HepG2 (cell line): Measurements from ENCODE around the gene KCNJ4. TPM values are rescaled to one million over a fixed set of nuclear protein-coding genes. Genes with fewer than 3 reads are reported as not detected.

Source experiments
- ATF2 ChIP-seq: sonication (generic); formaldehyde crosslinking; IDR thresholded peaks from 2 replicates; pipeline ENCODE4 v1.4.0; 2020; ENCODE audit warnings: missing genetic modification reagents
- ATF3 ChIP-seq: sonication (generic); formaldehyde crosslinking; IDR thresholded peaks from 2 replicates; pipeline ENCODE4 v1.4.0; 2020; ENCODE audit warnings: missing genetic modification reagents
- ESRRA ChIP-seq: sonication (generic); formaldehyde crosslinking; IDR thresholded peaks from 2 replicates; pipeline ENCODE4 v1.5.1; 2020; ENCODE audit warnings: mild to moderate bottlenecking, low read depth, missing genetic modification reagents
- HDAC2 ChIP-seq: sonication (generic); formaldehyde crosslinking; IDR thresholded peaks from 2 replicates; pipeline ENCODE4 v1.4.0; 2020; ENCODE audit warnings: missing genetic modification reagents
- HNF4G ChIP-seq, 2 experiments: sonication (generic) in 1 of 2; formaldehyde crosslinking in 1 of 2; IDR thresholded peaks; 2 replicates each; pipeline versions ENCODE4 v1.4.0 to v1.6.1; 2011 to 2020; ENCODE audit warnings: borderline replicate concordance in 2 of 2, low read depth in 2 of 2, mild to moderate bottlenecking in 2 of 2, low read length in 1 of 2, missing genetic modification reagents in 1 of 2, moderate library complexity in 1 of 2
- HNRNPL ChIP-seq: fragments of 200-400 bp; formaldehyde crosslinking; IDR thresholded peaks from 2 replicates; pipeline ENCODE4 v1.6.1; 2017; ENCODE audit warnings: mild to moderate bottlenecking, low read depth, low read length
- IKZF5 ChIP-seq: IDR thresholded peaks from 2 replicates; pipeline ENCODE4 v1.6.1; 2018; ENCODE audit warnings: missing genetic modification reagents, mild to moderate bottlenecking, missing compliant biosample characterization
- IRF1 ChIP-seq: sonication (generic); formaldehyde crosslinking; IDR thresholded peaks from 2 replicates; pipeline ENCODE4 v1.4.0; 2020; ENCODE audit warnings: low read depth, mild to moderate bottlenecking, missing genetic modification reagents
- MTA1 ChIP-seq: sonication (generic); formaldehyde crosslinking; IDR thresholded peaks from 2 replicates; pipeline ENCODE4 v1.4.0; 2020; ENCODE audit warnings: missing genetic modification reagents, mild to moderate bottlenecking, borderline replicate concordance
- NFKBIZ ChIP-seq: IDR thresholded peaks from 2 replicates; pipeline ENCODE4 v1.6.1; 2018; ENCODE audit warnings: missing genetic modification reagents, missing compliant biosample characterization
- NR2C2 ChIP-seq: sonication (generic); formaldehyde crosslinking; IDR thresholded peaks from 2 replicates; pipeline ENCODE4 v1.4.0; 2020; ENCODE audit warnings: missing genetic modification reagents, mild to moderate bottlenecking, moderate library complexity, borderline replicate concordance
- PAX8 ChIP-seq: sonication (generic); formaldehyde crosslinking; IDR thresholded peaks from 2 replicates; pipeline ENCODE4 v1.8.0; 2022; ENCODE audit warnings: mild to moderate bottlenecking, missing genetic modification reagents, borderline replicate concordance
- PHF8 ChIP-seq: sonication (generic); formaldehyde crosslinking; IDR thresholded peaks from 2 replicates; pipeline ENCODE4 v1.5.0; 2020; ENCODE audit warnings: missing genetic modification reagents
- SALL1 ChIP-seq: sonication (generic); formaldehyde crosslinking; IDR thresholded peaks from 2 replicates; pipeline ENCODE4 v1.8.0; 2022; ENCODE audit warnings: mild to moderate bottlenecking, missing genetic modification reagents
- TFAP4 ChIP-seq: sonication (generic); IDR thresholded peaks from 2 replicates; pipeline ENCODE4 v1.6.1; 2016; ENCODE audit warnings: low read depth, borderline replicate concordance
- ZFY ChIP-seq: sonication (generic); formaldehyde crosslinking; IDR thresholded peaks from 2 replicates; pipeline ENCODE4 v1.4.0; 2020; ENCODE audit warnings: missing genetic modification reagents
- ZMYM3 ChIP-seq: sonication (generic); formaldehyde crosslinking; IDR thresholded peaks from 2 replicates; pipeline ENCODE4 v1.5.1; 2020; ENCODE audit warnings: mild to moderate bottlenecking, missing genetic modification reagents
- ZNF225 ChIP-seq: sonication (generic); formaldehyde crosslinking; IDR thresholded peaks from 2 replicates; pipeline ENCODE4 v1.4.0; 2020; ENCODE audit warnings: mild to moderate bottlenecking, missing genetic modification reagents
- ZNF335 ChIP-seq: sonication (generic); formaldehyde crosslinking; IDR thresholded peaks from 2 replicates; pipeline ENCODE4 v1.4.0; 2020; ENCODE audit warnings: missing genetic modification reagents
- ZNF34 ChIP-seq: sonication (generic); formaldehyde crosslinking; IDR thresholded peaks from 2 replicates; pipeline ENCODE4 v1.4.0; 2020; ENCODE audit warnings: mild to moderate bottlenecking, missing genetic modification reagents, borderline replicate concordance
- ZNF414 ChIP-seq: sonication (generic); formaldehyde crosslinking; IDR thresholded peaks from 2 replicates; pipeline ENCODE4 v1.5.0; 2020; ENCODE audit warnings: missing genetic modification reagents
- ZNF44 ChIP-seq: sonication (generic); formaldehyde crosslinking; IDR thresholded peaks from 2 replicates; pipeline ENCODE4 v1.5.1; 2020; ENCODE audit warnings: mild to moderate bottlenecking, missing genetic modification reagents
- ZNF441 ChIP-seq: sonication (generic); formaldehyde crosslinking; IDR thresholded peaks from 2 replicates; pipeline ENCODE4 v1.7.0; 2021; ENCODE audit warnings: missing genetic modification reagents, borderline replicate concordance
- ZNF672 ChIP-seq: sonication (generic); formaldehyde crosslinking; IDR thresholded peaks from 2 replicates; pipeline ENCODE4 v1.8.1; 2022; ENCODE audit warnings: missing genetic modification reagents
- polyA plus RNA-seq, 8 experiments: library from polyadenylated mRNA; depleted of rRNA in 3 of 8; stranded (reverse) in 7 of 8; unstranded in 1 of 8; fragments of >200 nt; fragmentation: Illumina TruSeq in 4 of 8; extraction: Trizol in 4 of 8; gene quantifications; 2 replicates each; pipeline versions ENCODE4 v1.2.1 to v1.2.3, GENCODE V29; 2011 to 2016; ENCODE audit warnings: low read depth in 4 of 8, missing spikeins in 1 of 8, mixed read lengths in 1 of 8; ENCODE audit not compliant: insufficient read depth in 1 of 8
- total RNA-seq, 5 experiments: library from RNA; depleted of rRNA; stranded (reverse); fragments of >200 nt; fragmentation: Illumina TruSeq; extraction: Trizol; gene quantifications; 2 replicates each; pipeline ENCODE4 v1.2.3, GENCODE V29; 2016; ENCODE audit warnings: low read depth in 1 of 5

Gene KCNJ4
- total and polyA plus RNA-seq, 2 of the 13 experiments (the other 11 are each of a cell fraction or from before 2014, with no cell fraction given): not detected

GRCh38 chr22:38462960-38463784 is 8.2 kb upstream of the KCNJ4 start (continued):
- TF ChIP-seq TFAP4: peak; percentile 59; the same call in 1 of the 2 replicates
- no peak for TF ChIP-seq IRF1
- 0 out of 2 replicates have a peak, but pooled peaks have one; percentile 55 for TF ChIP-seq PAX8 (CRISPR knock-in tag)
- TF ChIP-seq PHF8: peak; percentile 66
- no peak; the same call in 1 of the 2 replicates for TF ChIP-seq HNF4G (IDR thresholded peaks at IDR 0.05; ENCODE audit: borderline replicate concordance, low read depth, low read length)
- no peak for TF ChIP-seq HNF4G (CRISPR knock-in tag; IDR thresholded peaks at IDR 0.05; ENCODE audit: borderline replicate concordance, low read depth)
- peak; percentile 26; the same call in 1 of the 2 replicates for TF ChIP-seq NR2C2 (CRISPR knock-in tag)
- peak; percentile 44 for TF ChIP-seq HDAC2 (CRISPR knock-in tag)
- peak; percentile 76; the same call in 1 of the 2 replicates for TF ChIP-seq MTA1 (CRISPR knock-in tag)
- TF ChIP-seq ZNF34 (CRISPR knock-in tag): no peak
- TF ChIP-seq ZNF414 (CRISPR knock-in tag): no peak
- TF ChIP-seq ESRRA (CRISPR knock-in tag): no peak
- TF ChIP-seq SALL1 (CRISPR knock-in tag): peak; percentile 68
- TF ChIP-seq IKZF5 (CRISPR knock-in tag): peak; percentile 41; the same call in 1 of the 2 replicates
- TF ChIP-seq ZNF335 (CRISPR knock-in tag): peak; percentile 64; the same call in 1 of the 2 replicates
- no peak for TF ChIP-seq NFKBIZ
- TF ChIP-seq ZNF225: no peak
- TF ChIP-seq ZMYM3 (CRISPR knock-in tag): peak; percentile 78
- no peak for TF ChIP-seq ZNF44 (CRISPR knock-in tag)
- TF ChIP-seq ZNF672: no peak
- 0 out of 2 replicates have a peak, but pooled peaks have one; percentile 60 for TF ChIP-seq ATF2 (CRISPR knock-in tag)
- TF ChIP-seq HNRNPL: no peak
- peak; percentile 77 for TF ChIP-seq ZFY (CRISPR knock-in tag)
- no peak for TF ChIP-seq ZNF441 (CRISPR knock-in tag)
- 0 out of 2 replicates have a peak, but pooled peaks have one; percentile 36 for TF ChIP-seq ATF3 (CRISPR knock-in tag)
